SK-N-MC (cell line): ENCODE measurements around the gene IRX5.

Experiments used
- EZH2 ChIP-seq: fragments of 200-600 bp; sonication (generic); IDR thresholded peaks from one replicate; pipeline ENCODE4 v1.6.1; 2017; ENCODE audit warnings: antibody characterized with exemption
- POLR2AphosphoS5 ChIP-seq: IDR thresholded peaks from 2 replicates; pipeline ENCODE4 v1.6.1; 2012; ENCODE audit warnings: mild to moderate bottlenecking, low read depth, low read length, borderline replicate concordance

- TF ChIP-seq EZH2 (no peak), POLR2AphosphoS5 (no peak)
These were observed 47.3 kb upstream of the IRX5 start for GRCh38 chr16:54883358-54883757.
